GM19238 (cell line): ENCODE results near the gene PHTF2.

Source experiments
- DNase-seq: peaks from one replicate; pipeline ENCODE4 v3.0.0; 2011; ENCODE audit warnings: low spot score; ENCODE audit not compliant: insufficient read length

PHTF2 gene

DNA sequence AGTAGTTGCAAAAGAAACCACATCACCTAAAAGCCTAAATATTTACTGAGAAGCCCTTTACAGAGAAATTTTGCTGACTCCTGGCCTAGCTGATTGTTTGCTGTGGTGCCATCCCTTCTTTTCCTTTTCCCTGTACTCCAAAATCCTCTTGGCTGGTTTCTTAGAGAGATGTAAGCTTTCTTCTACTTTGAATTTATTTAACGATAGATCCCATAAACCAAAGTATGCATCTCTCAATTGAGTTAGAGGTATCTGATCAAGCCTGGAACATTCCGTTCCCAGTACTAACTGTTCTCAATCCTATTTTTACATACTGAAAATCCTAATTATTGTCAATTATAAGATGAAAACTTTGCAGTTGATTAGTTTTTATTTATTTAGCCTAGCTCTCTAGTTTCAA is 6.6 kb upstream of the PHTF2 start:
- no peak for DNase-seq

DNA sequence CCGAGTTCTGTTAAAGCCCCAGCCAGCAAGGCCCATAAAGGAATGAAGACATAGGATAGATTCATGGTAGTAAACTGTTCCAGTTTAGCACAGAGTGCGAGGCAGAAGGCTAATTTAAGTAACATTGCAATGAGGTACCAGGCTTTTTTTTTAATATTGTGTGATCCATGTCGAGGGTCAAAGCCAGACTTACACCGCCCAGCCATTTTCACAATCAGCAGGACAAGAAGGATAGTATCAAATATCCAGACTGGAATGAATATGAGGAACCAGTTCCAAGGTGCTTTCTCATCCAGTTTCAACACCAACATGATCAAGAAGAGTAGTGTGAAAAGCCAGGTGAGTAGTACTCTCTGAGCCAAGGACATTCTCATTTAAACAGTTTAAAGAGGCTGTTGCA is 4.6 kb upstream of the PHTF2 start:
- no peak for DNase-seq

DNA sequence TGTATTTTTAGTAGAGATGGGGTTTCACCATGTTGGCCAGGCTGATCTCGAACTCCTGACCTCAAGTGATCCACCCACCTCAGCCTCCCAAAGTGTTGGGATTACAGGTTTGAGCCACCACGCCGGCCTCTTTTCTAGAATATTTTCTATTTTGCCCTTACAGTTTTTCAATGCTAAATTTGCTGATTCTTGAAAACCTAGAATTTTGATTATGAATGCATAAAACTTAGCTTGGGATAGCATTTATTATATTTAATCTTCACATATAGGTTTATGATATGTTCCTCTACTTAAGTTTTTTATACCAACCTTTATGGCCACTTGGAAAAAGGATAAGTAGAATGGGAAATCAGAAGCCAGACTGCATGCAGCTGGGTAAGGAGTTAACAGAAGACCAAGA is 2.5 kb upstream of the PHTF2 start:
- no peak for DNase-seq

DNA sequence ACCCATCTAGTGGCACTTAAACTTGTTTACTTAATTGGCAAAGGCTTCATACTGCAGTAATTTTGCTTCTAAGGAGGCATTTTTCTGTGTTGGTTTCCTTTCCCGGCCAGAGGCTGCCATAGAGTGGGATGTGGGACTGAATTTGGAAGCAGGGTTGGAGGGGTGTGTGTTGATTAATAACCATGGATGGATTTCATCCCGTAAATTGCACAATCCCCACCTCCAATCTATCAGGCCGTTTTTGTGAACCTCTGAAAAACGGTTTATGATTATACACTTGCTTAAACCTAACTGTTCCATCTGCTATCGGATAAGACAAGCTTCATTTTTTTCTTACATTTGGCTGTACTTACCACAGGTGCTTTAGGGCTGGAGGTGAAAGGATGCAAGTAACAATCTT is 1.6 kb upstream of the PHTF2 start:
- no peak for DNase-seq

DNA sequence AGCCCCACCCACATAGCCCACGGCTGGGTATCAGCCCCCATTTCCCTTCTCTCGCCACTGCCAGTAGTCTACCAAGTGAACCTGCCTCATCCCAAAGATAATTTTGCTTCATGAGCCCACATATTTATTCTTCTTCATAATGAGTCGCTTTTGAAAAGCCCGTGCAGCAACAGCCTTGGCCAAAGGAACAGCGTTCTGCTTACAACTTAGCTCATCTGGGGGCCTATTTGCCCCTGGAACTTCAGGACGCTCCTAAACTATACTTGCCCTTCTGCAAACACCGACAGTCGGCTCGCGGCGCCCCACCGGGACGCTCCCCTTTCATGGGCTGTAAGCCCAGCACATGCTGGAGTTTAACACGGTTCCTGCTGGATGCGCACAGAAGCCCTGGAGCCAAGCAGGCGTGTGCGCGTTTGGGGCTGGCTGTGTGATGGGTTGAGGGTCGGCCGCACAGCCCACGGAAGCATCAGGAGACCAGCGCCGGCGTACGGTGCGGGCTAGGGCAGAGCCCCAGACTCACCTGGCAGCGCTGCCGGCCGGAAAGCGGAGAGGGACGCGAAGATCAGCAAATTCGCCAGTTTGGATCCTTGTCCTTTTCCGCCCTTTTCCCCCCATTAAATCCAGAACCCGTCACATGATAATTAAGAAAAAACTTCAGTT is 709 bp upstream of the PHTF2 start:
- DNase-seq: no peak

DNA sequence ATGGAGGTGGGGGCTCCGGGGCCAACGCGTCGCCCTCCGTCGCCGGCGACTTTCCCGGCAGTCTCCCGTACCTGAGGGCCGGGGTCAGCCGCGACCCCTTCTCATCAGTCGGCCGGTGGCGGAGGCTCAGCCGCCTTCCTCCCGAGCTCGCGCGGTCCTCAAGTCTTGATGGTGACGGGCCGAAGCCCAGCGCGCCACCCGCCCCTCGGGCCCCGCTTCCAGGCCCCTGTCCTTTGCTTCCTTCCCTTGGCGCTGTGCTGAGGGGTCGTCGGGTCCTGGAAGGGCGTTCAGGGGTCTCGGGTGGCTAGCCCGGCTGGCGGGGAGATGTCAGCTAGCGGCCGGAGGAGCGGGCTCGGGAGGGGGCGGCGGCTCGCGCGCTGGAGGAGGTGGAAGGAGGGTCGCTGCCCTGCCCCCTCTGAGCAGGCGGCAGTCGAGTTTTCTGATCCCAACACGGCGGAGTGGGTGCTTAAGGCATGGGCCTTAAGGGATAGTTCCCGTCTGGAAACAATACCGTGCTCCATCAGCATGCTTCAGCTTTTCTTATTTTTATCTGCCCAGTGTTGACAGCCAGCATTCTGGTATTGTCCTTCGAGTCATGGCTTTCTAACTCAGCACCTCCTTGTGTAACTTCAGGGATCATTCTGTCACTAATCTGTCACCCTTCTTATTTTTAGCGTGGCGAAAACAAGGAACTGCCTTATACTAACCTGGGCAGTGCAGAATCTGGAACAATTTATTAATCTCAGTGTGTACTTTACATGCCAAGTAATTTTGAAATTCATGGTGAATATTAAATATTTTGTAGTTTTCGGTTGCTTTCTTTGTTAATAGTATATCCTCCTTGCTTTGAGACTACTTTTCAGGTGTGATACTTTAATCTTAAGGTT is 748 bp downstream of the PHTF2 start:
- no peak for DNase-seq

DNA sequence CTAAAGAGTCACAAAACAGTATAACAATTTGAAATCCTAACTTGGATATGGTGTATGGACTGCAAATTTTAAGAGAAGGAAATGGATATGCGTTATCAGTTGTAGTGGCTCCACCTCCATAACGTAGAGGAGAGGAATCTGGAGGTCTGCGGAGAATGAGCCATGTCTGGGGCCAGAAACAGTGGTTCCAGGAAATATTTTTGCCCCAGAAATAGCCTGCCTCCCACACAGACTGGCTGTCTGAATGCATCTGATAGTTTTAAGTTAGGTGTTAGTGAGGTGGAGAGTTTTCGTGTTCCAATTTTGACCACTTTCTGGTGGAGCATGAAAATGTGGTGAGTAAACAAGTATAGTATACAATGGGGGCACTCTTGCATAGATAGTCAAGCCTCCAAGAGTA is 1.6 kb downstream of the PHTF2 start:
- no peak for DNase-seq

DNA sequence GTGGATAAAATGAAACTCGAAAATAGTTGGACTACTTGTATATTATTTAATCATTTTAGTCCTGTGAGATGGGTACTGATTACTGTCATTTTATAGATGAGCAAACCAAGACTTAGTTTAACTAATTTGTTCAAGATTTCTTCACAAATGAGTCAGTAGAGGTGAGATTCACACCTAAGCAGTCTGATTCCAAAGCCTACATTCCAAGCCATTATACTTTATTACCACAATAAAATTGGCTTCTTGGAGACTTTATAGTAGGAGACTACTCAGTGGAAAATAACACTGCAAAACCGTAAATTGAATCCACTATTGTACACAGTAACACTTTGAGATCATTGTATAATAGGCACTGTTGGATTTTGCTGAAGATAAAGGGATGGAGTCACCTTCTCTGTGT is 2.2 kb downstream of the PHTF2 start:
- no peak for DNase-seq

DNA sequence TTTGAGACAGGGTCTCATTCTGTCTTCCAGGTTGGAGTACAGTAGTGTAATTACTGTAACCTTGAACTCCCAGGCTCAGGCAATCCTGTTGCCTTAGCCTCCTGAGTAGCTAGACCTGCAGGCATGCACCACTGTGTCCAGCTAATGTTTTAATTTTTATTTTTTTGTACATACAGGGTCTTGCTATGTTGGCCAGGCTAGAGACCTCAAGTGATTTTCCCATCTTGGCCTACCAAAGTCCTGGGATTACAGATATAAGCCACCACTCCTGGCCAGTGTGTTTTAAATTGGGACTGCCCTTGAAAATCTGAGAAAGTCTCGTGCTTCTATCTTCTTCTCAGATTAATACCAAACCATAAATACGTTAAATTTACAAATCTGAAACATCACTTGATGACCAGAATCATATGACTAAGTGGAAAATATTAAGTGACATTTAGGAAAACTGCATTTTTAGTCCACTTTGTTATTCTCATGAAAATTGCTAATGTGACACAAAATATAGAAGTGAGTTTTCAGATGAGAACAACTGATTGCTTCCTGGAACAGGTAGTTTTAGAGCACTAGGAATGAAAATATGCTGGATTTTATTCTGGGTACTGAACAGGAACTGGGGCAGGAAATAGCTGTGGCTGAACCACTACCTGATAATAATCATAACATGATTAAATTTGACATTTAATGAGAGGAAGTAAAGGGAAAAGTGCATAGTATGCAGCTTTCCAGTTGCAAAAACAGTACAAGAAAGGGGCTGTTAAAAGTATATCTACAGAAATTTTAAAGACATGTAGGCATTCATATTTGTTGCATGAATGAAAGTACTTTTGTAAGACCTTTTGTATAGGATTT is 4.2 kb downstream of the PHTF2 start:
- no peak for DNase-seq

DNA sequence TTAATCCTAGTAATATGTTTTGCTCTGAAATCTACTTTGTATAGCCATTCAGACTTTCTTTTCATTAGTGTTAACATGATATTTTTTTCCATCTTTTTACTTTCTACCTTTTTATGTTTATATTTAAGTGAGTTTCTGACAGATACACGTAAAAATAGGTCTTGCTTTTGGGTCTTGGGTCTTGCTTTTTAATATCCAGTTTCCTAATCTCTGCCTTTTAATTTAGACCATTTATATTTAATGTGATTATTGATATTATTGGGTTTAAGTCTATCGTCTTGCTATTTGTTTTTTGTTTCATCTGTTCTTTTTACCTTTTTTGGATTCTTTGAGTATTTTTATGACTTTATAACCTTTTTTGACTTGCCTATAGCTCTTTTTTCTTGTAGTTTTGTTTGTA is 7.9 kb downstream of the PHTF2 start:
- DNase-seq: no peak

DNA sequence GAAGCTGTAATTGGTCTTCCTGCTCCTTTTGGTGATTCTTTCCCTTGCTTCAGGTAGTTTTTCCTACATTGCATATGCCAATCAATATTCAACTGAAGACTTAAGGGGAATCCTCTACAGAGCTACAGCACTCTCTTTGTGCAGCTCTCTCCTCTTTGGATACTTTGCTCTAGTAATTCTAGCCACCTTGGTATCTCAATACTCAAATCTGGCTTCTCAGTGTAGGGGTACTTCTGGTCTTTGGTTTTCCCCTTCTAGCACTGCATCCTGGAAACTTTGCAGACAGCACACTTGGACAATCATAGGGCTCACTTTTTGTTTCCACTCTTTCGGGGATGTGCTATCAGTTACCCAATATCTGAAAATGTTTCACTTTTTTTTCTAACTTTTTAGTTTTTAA is 9.9 kb downstream of the PHTF2 start:
- no peak for DNase-seq

DNA sequence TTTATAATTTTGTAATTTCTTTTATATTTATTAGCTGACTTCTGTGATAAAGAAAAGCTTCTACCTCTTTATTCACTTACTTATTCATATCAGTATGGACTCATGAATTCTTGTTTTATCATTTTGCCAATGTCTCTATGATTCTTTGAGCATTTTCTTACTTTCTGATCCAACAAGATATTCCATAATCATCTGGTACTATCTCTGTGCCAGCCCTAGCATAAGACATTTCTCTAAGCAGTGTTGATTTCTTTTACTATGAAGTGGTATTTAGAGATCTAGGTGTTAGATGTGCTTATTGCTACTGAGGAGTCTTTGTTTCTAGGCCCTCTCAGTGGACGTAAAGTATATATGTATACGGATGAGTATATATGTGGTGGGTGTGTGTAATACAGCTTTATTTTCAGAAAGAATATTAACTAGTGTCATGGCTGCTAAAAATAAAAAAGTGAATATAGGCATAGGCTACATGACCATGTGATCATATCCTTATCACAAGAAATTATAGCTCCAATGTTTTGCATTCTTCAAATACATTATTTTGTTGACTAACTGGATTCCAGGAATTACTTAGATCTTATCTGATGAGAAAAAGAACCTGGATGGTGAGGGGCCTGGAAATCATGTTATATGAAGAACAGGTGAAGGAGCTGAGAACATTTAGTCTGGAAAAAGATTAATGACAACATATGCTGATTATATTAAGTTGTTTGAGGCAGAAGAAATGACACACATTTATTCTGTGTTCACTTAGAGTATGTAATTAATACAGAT is 13.1 kb downstream of the PHTF2 start:
- DNase-seq: no peak

DNA sequence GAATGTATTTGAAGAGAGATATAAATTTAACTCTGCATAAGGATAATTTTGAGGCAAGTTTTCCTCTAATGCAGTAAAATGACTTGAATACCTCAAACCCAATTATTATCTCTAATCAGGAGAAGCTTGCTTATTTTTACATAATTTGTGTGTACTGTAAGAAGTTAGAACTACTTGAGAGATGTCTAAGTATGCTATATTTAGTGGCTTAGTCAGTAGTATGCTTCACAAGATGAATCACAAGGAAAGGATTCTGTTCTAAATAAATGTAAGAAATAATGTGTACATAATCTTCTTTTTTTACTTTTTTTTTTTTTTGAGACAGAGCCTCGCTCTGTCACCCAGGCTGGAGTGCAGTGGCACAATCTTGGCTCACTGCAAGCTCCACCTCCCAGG is 13.7 kb downstream of the PHTF2 start:
- DNase-seq: no peak

DNA sequence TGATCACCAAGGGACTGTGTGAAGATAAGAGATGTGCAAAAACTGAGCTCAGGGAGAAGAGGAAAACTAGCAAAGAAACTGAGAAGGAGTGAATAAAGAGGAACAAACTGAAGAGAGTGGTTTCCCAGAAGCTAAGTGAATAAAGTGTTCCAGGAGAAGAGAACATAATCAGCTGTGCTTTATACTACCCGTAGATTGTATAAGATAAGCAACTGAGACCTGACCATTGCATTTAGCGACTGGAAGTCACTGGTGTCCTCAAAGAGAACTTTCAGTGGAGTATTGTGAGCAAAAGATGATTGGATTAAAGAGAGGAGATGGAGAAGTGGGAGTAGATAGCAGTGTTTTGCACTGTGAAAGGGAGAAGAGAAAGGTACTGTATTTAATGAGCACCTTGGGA is 14.6 kb downstream of the PHTF2 start:
- no peak for DNase-seq

DNA sequence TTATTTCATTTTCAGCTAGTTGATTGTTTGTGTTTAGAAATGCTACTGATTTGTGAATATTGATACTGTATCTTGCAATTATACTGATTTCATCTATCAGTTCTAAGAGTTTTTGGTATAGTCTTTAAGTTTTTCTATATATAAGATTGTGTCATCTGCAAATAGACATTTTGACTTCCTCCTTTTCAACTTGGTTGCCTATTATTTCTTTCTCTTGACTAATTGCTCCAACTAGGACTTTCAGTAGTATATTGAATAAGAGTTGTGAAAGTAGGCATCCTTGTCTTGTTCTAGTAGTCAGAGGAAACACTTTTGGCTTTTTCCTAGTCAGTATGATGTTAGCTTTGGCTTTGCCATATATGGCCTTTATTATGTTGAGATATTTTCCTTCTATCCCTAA is 20.4 kb downstream of the PHTF2 start:
- DNase-seq: no peak

DNA sequence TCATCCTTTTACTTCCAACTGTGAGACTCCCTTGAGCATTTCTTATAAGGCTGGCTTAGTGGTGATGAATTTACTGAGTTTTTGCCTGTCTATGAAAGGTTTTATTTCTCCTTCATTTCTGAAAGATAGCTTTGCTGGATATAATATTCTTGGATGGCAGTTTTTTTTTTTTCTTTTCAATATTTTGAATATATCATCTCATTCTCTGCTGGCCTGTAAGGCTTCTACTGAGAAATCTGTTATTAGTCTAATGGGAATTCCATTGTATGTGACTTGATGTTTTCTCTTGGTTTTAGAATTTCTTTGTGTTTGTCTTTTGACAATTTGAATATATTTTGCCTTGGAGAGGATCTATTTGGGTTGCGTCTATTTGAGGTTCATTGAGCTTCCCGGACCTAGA is 22.4 kb downstream of the PHTF2 start:
- no peak for DNase-seq

DNA sequence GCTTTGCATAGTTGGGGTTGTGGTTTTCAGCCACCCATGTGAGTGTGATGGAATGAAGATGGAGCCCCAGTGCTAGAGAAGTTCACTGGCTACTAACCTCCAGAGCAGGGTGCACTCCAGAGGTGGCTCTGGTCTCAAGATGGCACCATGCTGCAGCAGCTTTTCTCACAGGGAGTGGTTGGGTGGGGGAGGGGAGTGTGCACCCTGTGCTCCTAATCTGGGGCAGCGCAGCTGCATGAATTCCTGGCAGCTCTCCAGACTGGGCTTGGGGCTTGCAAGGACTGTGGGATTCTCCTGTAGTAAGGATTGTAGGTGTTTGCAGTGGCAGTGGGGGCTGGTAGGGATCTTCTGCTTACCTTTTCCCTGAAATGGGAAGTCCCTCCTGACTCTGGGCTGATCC is 23.7 kb downstream of the PHTF2 start:
- DNase-seq: no peak

DNA sequence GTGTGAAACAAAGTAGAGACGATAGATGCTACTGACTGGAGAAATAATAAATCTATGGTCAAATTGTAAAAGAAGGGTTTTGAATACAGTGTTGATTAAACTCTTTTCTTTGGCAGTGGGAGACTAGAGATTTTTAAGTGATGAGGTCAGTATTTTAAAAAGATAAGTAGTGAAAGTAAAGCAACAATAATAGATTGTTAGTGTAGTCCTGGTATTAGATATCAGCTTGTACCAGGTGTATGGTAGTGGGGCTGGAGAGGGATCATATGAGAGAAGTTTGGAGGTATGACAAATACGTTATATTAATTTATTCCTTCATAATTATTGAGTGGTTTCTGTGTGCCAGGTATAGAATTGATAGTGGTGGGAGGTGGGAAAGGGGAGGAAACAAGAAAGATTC is 25.2 kb downstream of the PHTF2 start:
- DNase-seq: no peak

DNA sequence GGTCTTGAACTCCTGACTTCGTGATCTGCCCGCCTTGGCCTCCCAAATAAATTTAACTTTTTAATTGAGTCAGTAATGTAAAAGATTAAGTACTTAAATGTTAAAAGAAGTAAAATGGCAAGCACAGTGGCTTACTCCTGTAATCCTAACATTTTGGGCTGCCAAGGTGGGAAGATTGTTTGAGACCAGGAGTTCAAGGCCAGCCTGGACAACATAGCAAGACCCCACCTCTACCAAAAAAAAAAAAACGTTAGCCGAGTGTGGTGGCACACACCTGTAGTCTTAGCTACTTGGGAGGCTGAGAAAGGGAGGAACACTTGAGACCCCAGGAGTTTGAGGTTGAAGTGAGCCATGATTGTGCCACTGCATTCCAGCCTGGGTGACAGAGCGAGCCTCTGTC is 26.1 kb downstream of the PHTF2 start:
- no peak for DNase-seq

DNA sequence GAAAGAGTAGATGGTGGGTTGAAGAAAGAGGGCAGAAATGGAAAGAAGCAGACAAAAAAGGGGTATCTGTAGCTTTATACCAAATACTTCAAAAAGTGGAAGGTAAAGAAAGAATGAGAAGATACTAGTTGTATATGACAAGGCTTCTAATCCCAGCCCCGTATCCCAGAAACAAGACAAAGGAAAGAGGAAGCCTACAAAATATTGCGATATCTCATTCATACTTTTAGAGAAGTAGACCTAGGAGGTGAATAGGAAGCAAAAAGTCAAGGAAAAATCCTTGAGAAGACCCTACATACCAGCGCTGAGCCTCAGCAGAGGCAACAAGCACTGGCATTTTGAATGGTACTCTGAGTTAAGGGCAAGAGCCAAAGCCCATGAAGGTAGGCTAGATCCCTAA is 26.6 kb downstream of the PHTF2 start:
- DNase-seq: no peak

DNA sequence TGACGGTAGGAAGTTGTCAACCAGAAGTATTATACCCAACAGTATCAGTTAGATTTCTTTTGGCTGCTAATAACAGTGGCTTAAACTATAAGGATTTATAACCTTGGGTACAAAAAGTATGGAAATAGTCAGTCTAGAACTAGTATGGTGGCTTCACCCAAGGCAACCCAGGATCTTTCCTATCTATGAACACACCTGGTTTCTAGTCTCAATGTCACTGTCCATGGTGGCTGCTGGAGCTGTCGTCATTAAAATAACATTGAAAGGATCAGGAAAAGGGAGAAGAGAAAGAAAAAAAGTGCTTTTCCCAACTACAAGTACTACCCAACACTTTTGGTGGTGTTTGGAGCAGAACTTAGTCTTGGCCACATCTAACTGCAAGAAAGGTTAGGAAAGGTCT is 27.7 kb downstream of the PHTF2 start:
- DNase-seq: no peak
